ENCODE data around the gene PHF8.

PHF8 gene

DNA sequence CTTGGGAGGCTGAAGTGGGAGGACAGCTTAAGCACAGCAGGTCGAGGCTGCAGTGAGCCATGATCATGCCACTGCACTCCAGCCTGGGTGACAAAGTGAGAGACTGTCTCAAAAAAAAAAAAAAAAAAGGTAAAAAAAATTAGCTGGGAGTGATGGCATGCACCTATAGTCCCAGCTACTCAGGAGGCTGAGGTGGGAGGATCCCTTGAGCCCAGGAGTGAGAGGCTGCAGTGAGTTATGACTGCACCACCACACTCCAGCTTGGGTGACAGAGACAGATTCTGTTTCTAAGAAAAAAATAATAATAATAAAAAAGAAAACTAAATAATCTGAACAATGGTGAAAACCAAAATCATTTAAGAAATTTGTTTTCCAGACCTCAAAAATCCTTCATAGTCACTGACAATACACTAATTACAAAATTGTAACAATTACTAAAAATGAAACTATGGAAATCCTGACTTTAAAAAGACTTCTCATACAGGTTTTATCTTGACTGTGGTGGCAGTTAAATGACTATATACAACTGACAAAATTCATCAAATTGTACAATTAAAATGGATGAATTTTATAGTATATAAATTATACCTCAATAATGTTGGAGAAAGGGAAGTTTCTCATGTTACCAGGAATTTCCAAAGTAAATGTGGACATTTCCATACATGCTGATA lies 31.3 kb downstream of the PHF8 start:
- DNase-seq (ENCODE audit: low read depth, low spot score) = no peak

DNA sequence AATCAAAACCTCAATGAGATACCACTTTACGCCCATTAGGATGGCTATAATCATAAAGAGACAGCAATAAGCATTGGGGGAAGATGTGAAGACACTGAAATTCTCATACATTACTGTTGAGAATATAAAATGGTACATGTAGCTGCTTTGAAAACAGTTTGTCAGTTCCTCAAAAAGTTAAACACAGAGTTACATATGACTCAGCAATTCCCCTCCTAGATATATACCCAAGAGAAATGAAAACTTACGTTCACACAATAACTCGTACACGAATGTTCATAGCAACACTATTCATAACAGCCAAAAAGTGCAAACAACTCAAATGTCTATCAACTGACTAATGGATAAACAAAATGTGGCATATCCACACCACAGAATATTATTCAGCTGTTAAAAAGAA lies 36.6 kb downstream of the PHF8 start:
- DNase-seq (ENCODE audit: low read depth, low spot score) = no peak

DNA sequence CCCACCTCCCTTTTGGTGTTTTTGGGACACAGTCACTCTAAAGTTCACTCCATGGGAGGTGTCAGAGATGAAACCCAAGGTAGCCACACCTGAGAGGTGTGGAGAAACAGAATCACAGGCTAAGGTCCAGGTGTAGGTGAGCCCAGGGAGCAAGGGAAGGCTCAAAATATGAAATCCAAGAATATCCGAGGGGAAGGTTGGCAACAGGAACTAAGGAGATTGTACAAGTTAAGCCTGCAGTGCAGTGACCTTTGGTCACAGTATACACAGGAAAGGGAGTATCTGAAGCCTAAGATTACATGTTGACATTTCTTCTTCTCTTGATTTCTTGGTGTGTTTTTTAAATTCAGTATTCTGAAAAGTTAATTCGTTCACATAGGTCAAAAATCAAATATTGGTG lies 46.5 kb downstream of the PHF8 start:
- no peak for DNase-seq (ENCODE audit: low read depth, low spot score)

DNA sequence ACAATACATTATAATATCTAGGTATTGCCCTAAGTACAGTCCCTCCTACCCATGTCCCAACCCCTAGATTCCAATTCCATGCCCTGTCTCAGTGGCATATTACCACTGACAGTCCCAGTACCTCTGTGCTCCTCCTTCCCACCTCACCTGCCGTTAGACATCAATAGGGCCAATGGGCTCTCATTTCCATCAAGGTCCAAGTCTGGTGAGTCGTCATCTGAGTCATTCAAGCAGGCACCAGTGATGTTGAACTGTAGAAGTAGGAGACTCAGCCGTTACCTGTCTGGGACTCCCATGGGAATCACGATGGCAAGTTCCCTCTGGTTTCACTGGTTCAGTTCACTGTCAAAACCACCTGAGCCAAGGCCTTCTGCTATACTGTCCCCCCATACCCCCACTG lies 51.7 kb downstream of the PHF8 start:
- DNase-seq (ENCODE audit: low read depth, low spot score) = no peak

DNA sequence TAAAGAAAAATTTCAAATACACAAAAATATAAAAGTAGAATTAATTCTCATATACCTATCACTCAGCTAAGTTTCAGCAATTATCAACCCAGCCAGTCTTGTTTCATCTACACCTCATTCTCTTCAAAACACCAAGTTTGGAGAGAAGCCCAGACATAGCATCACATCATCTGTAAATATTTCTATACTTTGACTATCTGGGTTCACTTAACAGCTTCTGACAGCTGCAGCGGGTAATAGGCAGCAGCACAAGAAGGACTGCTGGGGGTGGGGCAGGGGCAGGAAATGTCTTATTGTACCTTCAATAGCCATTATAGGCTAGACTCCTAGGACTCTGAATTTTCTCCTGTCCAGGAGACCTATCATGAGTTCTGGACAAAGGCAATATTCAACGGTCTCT lies 54.1 kb downstream of the PHF8 start:
- peak; percentile 4 for DNase-seq (ENCODE audit: low read depth, low spot score)

DNA sequence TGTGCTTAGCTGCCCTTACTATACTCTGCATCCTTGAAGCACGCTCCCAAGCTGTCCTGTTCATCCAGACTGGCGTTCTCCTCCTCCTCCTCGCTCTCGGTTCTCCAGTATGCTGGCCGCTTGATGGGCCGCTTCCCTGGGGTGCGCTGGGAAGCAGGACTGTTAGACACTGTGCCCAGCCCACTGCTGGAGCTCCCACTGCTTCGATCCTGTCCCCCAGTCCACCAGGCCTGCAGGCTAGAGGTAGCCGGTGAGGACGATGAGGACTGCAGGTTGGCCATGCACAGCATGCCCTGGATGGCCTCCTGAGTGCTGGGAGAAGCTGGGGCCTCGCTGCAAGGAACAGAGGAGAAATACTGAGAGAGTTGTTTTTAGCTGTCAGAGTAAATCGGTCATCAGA lies 59.4 kb downstream of the PHF8 start:
- no peak for DNase-seq (ENCODE audit: low read depth, low spot score)

DNA sequence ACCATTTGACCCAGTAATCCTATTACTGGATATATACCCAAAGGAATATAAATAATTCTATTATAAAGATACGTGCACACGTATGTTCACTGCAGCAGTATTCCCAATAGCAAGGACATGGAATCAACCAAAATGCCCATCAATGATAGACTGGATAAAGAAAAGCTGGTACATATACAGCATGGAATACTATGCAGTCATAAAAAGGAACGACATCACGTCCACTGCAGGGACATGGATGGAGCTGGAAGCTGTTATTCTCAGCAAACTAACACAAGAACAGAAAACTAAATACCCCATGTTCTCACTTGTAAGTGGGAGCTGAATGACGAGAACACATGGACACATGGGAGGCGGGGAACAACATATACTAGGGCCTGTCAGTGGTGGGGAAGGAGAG lies 69.7 kb downstream of the PHF8 start:
- DNase-seq (ENCODE audit: low read depth, low spot score) = no peak

DNA sequence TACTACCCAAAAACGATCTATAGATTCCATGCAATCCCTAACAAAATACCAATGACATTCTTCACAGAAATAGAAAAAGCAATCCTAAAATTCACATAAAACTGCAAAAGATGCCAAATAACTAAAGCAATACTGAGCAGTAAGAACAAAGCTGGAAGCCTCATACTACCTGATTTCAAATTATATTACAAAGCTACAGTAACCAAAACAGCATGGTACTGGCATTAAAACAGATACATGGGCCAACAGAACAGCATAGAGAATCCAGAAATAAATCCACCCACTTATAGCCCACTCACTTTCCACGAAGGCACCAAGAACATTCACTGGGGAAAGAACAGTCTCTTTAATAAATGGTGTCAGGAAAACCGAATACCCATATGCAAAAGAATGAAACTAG lies 74.7 kb downstream of the PHF8 start:
- no peak for DNase-seq (ENCODE audit: low read depth, low spot score)

DNA sequence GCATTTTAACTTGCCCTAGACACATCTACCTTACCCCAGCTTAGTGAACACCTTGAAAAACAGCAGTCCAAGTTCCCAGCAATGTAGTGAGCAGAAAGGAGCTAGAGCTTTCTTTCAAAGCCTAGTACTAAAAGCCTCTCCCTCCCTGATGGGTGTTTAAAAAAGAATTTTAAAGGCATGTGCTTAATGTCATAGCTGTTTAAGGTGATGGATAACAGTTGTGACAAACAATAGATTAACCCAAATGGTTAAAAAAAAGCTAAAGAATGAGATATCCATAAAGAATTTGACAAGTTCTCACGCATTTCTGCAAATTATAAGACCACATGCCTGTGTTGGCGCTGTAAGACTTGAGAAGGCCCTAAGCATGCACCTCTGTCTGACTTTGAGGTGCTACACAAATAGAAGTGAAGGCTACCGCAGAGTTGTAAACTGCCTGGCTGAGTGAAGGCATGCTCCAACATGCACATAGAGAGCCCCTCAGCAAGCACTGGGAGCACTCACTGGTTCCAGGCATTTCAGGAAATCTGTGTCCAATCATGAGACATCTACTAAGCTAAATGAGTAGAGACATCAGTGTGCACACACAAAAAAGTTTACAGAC lies 94.0 kb downstream of the PHF8 start:
- no peak for DNase-seq (ENCODE audit: low read depth, low spot score)

DNA sequence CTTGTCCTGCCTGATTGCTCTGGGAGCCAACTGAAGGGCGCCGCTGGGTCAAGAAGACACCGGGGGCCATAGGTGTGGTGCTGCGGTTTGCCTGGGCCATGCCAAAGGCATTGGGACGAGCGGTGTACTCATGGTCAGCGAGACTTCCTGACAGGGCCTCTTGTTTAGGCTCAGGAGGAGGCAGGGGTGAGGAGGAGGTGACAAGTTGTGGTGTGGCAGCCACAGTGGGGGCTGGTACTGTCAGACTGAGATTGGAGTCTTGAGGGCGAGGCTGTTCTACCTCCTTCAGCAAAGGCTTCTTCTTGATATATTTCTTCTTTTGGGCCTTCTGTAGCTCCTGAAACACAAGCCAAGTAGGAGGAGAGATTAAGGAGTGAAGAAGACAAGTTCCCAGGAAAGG lies 104.1 kb downstream of the PHF8 start:
- no peak for DNase-seq (ENCODE audit: low read depth, low spot score)

DNA sequence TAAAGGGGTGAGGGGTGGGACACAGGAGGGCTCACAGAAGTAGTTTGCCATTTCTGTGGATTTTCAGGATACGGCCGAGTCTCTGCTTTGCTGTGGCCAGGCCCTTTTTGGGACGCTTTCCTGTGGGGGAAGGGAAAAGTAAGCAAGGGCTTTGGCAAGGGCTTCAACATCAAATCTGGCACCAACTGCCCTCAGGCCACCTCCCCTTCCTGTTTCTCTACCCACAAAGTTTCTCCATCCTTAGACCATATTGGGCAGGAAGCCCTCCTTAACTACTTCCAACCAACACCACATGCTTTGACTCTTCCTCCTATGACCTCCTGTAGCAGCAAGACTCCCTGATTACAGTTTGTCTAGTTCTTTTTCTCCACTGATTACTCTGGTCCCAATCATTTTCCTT lies 105.1 kb downstream of the PHF8 start:
- no peak for DNase-seq (ENCODE audit: low read depth, low spot score)

DNA sequence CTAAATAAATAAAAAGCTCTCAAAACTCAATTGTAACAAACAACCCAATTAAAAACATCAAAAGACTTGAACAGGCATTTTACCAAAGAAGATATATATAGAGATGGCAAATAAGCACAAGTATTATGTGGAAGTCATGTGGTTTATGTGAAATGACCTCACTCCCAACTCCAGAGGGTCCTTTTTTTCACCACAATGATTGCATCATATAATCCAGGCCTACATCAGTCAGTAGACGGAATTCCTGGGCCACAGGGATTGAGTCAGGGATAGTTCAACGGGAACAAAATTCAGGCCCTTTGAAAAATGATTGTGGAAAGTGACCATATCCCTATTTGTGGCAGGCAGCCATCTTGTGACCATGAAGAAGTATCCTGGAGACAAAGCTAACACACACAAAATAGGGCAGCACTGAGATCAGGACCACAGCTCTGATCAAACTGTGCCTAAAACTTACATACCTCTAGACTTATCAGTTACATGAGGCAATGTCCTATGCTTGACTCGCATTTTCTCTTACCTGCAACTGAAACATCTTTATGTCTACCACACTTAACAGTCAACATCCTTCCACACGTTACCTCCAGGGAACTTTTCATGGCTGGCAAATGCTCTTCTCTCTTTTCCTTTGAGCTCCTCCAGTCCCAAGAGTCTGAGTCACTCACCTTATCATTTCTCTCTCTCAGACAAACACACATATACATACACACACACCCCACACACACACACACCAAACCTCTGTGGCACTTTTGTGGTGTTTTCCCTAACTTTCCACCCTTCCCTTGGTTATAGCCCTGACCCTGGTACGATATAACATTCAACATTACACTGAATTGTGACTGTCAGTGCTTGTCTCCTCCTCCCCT lies 113.5 kb downstream of the PHF8 start:
- DNase-seq (ENCODE audit: low read depth, low spot score) = peak; percentile 36

DNA sequence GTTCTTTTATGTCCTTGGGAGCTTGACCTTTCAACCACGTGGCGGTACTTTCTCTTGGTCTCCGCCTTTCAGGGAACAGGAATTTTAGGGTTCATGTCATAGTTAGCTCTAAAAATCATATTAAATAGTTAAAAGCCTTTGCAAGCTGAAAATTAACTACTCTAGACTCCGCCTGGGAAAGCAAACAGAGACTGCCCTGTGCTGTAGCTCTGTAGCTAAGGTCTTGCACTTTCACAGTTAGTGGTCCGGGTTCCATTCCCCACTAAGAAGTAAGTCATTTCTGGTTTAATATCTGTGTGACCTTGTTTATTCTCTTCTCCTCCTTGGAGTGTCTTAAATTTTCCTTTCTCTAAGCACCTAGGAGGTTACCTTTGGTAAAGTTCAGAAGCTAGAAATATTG lies 118.2 kb downstream of the PHF8 start:
- no peak for DNase-seq (ENCODE audit: low read depth, low spot score)

DNA sequence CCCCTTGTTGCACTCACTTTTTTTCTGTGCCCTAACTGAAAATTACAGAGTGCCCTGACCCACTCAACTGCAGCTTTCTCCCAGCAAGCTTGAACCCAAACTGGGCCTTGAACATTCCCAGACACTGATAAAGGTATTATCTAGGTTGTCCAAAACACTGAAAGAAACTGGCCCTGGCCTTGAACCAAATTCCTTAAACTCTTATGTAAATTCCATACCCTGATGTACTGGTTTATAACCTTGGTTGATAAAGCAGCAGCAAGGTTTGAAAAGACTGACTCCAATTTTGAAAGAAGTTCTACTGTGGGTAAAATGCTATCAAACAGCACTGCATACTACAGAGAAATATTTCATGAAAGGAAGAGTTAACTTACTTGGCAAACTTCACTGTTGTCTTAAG lies 125.6 kb downstream of the PHF8 start:
- DNase-seq (ENCODE audit: low read depth, low spot score) = peak; percentile 26

DNA sequence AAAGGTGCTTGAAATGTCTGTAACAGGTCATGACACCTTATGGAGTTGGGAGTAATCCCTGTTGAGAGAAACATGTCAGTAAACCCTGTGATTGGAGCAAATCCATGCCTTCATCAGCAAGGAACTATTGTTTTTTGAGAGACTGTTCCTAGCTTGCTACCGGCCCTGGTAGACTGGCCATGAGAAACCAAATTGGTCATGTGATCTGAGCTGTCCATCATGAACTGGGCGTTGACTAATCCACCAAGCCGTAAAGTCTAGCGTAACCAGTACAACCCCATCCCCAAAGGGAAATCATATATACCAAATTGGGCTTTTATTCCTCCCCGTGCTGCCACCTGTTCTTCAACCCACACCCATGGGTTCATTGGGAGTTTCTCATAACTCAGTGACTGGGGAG lies 143.7 kb downstream of the PHF8 start:
- no peak for DNase-seq (ENCODE audit: low read depth, low spot score)

DNA sequence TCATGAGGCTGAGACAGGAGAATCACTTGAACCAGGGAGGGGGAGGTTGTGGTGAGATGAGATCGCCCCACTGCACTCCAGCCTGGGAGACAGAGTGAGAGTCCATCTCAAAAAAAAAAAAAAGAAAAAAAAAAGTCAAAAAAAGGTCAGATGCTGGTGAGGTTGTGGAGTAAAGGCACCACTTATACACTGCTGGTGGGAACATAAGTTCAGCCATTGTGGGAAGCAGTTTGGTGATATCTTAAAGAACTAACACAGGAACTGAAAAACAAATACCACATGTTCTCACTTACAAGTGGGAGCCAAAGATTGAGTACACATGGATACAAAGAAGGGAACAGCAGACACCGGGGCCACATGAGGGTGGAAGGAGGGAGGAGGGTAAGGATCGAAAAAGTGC lies 149.0 kb downstream of the PHF8 start:
- DNase-seq (ENCODE audit: low read depth, low spot score) = no peak
